IgD-negative memory B cell (primary cell): ENCODE results near the gene RRAGD. TPM values are rescaled to one million over a fixed set of nuclear protein-coding genes. Genes with fewer than 3 reads are reported as not detected.
A peak's percentile ranks its signal among the peaks of the same experiment; 100 is the strongest.

Source experiments
- H3K27ac Mint-ChIP-seq, 3 donors: one replicate each; pipeline ENCODE4 v1.8.0; 2020 to 2022; ENCODE audit warnings: mild to moderate bottlenecking in 3 of 3, mixed read lengths in 3 of 3, moderate library complexity in 1 of 3
- H3K27me3 Mint-ChIP-seq: one replicate; pipeline ENCODE4 v1.8.0; 2021; ENCODE audit warnings: mixed read lengths
- H3K36me3 Mint-ChIP-seq: one replicate; pipeline ENCODE4 v1.8.0; 2020; ENCODE audit warnings: mild to moderate bottlenecking, mixed read lengths
- H3K4me1 Mint-ChIP-seq, 3 donors: one replicate each; pipeline ENCODE4 v1.8.0; 2020 to 2022; ENCODE audit warnings: mixed read lengths in 3 of 3, mild to moderate bottlenecking in 1 of 3
- H3K4me3 Mint-ChIP-seq, 4 donors: one replicate each; pipeline ENCODE4 v1.8.0; 2020 to 2022; ENCODE audit warnings: mild to moderate bottlenecking in 4 of 4, mixed read lengths in 4 of 4, moderate library complexity in 3 of 4
- H3K9me3 Mint-ChIP-seq, 3 donors: one replicate each; pipeline ENCODE4 v1.8.0; 2020 to 2021; ENCODE audit warnings: mixed read lengths in 3 of 3, mild to moderate bottlenecking in 1 of 3
- polyA plus RNA-seq: library from polyadenylated mRNA; unstranded; fragments of 300-500 nt; fragmentation: Illumina TruSeq; gene quantifications from one replicate; pipeline ENCODE4 v1.2.3, GENCODE V29; 2021

Gene RRAGD
- polyA plus RNA-seq, 1 donor from 2014 or later, result 1.0 TPM

DNA sequence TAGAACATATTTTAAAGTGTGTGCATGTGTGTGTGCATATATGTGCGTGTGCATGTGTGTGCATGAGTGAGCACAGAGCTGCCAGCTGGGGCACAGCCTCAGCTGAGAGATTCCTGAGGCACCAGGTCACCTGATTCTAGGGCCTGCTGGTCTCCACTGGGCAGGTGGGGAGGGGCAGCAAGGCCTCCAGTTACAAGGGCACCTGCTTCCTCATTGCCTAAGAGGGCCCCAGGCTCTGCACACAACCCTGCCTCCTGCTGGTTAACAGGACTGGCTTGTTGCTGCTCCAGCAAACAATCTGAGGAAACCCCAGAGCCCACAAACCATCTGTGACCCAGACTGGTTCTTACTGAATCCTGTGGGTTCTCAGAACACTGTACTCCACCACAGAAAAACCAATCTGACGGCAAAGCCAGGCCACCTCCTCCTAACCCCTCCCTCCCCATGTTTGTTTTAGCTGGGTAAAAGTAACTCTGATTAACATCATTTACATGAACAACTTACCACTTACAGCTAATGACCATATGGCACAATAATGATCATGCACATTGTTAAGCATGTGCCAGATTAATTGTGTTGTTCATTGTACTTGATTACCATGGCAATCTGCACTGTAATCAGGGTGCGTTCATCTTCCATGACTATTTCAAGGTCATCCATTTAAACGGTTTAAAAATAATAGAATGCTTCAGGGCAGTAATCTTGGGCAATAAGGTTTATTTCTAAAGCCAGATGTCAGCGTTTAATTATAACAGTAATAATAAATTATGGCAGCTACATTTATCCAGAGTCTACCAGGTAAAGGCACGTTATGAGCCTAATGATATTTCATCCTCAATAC is 36.4 kb downstream of the RRAGD start:
- peaks cover 20 to 36% (median 25%) of the 10 kb centered on the region in 3 donors for H3K4me1 Mint-ChIP-seq
- no peak overlapping the region for H3K4me3 Mint-ChIP-seq
- no peaks in the 10 kb centered on the region for H3K36me3 Mint-ChIP-seq
- H3K9me3 Mint-ChIP-seq, result no peaks in the 10 kb centered on the region
- no peaks in the 10 kb centered on the region for H3K27me3 Mint-ChIP-seq
- peak overlapping the region in 2 of 3 donors; percentile 25 to 41 for H3K27ac Mint-ChIP-seq

DNA sequence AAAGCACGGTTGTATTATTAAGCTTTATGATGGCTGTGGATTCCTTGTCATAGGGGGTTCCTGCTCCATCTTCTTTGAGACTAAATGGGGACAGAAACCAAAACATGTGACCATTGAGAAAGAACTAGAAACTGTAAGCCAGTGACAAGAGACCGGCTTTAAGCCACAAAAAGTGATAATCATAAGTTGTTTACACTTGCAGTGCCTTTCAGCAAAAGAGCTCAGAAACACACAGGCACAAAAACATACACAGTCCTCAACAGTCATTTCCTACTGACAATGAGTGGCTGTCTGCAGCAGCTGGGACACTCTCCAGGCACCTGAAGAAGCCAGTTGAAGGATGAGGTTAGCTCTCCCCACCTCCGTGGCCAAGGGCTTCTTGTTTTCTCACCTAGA is 39.6 kb downstream of the RRAGD start:
- Mint-ChIP-seq H3K9me3 (no peaks in the 10 kb centered on the region), H3K4me3 (peak overlapping the region in 2 of 4 donors; percentile 25 to 48), H3K27me3 (no peaks in the 10 kb centered on the region), H3K27ac (peak overlapping the region; percentile 50 to 71 (median 66)), H3K4me1 (peaks cover 37 to 52% (median 44%) of the 10 kb centered on the region in 3 donors), H3K36me3 (no peaks in the 10 kb centered on the region)

DNA sequence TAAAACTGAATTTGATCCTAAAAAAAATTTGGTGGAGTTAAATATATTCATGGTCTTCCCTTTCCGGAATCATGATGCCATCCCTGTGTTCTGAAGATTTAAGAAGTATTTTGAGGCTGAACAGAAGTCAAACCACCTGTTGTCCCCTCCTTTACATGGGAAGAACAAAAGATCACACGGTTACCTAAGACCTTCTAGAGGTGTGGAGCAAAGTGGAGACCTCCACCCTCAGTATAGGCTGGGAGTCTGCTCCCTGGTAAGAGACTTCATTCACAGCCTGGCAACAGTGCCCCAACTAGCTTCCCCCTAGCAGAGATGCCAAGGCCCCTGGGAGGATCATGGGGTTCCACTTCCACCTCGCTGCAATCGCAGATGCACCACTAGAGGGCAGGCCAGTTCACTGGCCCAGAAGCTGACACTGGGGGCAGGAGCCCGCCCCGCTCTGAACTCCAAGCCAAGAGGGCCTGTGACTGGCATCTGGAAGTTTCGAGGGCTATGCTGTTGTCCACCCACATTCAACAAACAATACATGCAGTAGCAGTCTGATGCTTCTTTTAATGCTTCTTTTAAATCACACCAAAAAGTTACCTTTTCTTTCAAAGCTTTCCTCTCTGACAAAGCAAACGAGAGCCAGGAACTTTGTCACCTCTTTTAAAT is 40.1 kb downstream of the RRAGD start:
- no peaks in the 10 kb centered on the region for H3K27me3 Mint-ChIP-seq
- peak overlapping the region; percentile 50 to 71 (median 66) for H3K27ac Mint-ChIP-seq
- no peaks in the 10 kb centered on the region for H3K36me3 Mint-ChIP-seq
- H3K4me3 Mint-ChIP-seq, result peak overlapping the region in 3 of 4 donors; percentile 25 to 76 (median 48)
- peaks cover 40 to 57% (median 46%) of the 10 kb centered on the region in 3 donors for H3K4me1 Mint-ChIP-seq
- no peaks in the 10 kb centered on the region for H3K9me3 Mint-ChIP-seq

DNA sequence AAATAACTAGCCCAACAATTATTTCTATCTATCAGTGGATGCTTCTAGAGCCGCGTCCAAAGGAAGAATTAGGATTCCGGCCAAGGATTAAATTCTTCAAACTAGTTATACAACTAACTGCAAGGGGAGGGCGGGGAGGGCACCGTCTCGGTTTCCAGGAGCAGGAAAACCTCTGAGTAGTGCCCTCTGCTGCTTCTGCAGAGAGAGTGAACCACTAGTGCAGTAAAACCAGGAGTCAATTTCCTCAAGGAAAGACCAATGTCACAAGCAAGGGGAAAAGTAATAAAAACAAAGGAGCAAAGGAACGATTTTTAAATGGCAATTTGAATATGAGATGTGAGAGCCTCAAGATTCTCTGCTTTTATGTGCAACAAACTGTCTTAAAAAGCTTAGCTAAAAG is 43.1 kb downstream of the RRAGD start:
- Mint-ChIP-seq H3K27me3 (no peaks in the 10 kb centered on the region), H3K4me3 (no peak overlapping the region), H3K9me3 (no peaks in the 10 kb centered on the region), H3K4me1 (peaks cover 41 to 62% (median 49%) of the 10 kb centered on the region in 3 donors), H3K36me3 (no peaks in the 10 kb centered on the region), H3K27ac (no peak overlapping the region)

DNA sequence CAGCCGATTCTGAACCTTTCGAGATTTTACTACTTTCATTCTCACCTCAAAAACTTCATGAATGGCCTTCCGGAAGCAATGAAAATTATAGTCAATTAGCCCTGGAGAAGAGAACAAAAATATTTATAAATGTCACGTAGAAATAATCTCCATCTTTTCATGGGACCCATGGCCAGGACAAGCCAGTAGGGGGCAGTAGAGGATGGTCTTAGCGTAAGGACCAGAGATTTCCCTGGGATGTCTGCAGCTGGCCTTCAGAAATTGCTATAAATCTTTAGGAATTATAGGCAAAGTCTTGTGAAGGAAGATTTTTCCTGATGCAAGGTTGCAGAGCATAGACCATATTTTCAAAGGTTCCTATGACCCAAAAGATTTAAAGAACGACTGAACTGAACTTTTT is 44.0 kb downstream of the RRAGD start:
- H3K4me1 Mint-ChIP-seq, result peaks cover 45 to 66% (median 55%) of the 10 kb centered on the region in 3 donors
- H3K27me3 Mint-ChIP-seq, result no peaks in the 10 kb centered on the region
- H3K9me3 Mint-ChIP-seq, result no peaks in the 10 kb centered on the region
- H3K36me3 Mint-ChIP-seq, result no peaks in the 10 kb centered on the region
- peak overlapping the region in 2 of 3 donors; percentile 11 to 46 for H3K27ac Mint-ChIP-seq
- H3K4me3 Mint-ChIP-seq, result peak overlapping the region in 2 of 4 donors; percentile 8 to 85

DNA sequence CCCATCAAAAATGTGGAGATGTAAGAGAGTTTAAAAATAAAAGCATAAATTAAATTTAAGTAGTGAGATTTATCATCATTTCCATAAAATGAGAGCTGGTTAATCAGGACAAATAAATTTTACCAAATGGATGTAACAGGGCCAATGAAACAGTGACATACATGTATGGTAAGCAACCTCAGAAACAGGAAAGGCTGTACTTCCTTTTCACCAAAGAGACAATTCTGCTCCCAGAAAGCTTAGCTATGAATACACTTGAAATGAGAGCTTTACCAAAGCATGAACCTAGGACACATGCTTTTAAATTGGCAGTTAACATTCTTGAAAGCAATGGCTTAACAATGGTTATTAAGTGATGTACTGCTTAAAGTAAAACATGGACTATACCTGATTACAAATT is 47.5 kb downstream of the RRAGD start:
- Mint-ChIP-seq H3K27ac (no peak overlapping the region), H3K36me3 (peaks cover 7% of the 10 kb centered on the region), H3K4me3 (peak overlapping the region in 2 of 4 donors; percentile 55 to 63), H3K27me3 (no peaks in the 10 kb centered on the region), H3K4me1 (peaks cover 53 to 71% (median 56%) of the 10 kb centered on the region in 3 donors), H3K9me3 (no peaks in the 10 kb centered on the region)

DNA sequence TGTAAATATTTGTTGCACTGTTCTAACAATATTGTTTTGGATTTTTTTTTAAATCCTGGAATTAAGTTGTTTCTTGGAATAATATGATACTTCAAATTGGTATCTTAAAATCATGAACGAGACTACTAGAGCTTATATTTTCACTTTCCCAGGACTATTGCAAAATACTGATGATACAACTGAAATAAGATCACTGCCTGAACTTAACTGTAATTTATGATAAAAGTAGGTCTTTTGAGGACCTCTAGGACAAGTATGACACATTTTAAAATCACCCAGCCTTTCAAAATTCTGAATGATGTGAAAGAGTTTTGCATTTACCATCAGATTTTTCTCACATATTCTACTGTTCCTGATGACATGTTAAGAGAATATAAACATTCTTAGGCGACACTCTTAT is 50.9 kb downstream of the RRAGD start:
- H3K36me3 Mint-ChIP-seq, result peaks cover 7% of the 10 kb centered on the region
- H3K27me3 Mint-ChIP-seq, result no peaks in the 10 kb centered on the region
- peak overlapping the region in 1 of 4 donors; percentile 85 for H3K4me3 Mint-ChIP-seq
- peaks cover 61 to 72% (median 64%) of the 10 kb centered on the region in 3 donors for H3K4me1 Mint-ChIP-seq
- H3K27ac Mint-ChIP-seq, result no peak overlapping the region
- H3K9me3 Mint-ChIP-seq, result no peaks in the 10 kb centered on the region

DNA sequence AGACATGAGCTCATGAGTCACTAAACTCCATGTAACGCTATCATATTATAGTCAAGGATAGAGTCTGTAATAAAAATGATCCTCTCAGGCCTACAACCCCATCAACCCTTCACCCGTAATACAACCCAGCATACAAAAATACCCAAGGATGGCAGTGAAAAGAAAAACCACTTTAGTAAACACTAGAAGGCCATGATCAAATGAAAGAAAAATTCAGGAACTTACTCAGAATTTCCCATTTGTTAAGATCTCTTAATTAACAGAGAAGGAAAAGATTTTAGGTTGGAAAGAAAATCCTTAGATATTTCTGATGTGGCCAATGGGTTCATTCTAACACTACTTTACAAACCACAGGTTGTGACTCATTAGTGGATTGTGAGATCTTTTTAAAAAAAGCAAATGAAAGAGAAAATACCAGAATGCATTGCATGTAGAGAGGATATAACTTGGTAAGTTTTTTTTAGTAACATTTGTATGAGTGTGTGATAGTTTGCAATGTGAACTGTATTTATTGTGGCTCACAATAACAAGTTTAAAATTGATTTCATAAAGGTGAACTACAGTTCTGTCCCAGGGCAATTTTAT is 51.6 kb downstream of the RRAGD start:
- Mint-ChIP-seq H3K36me3 (peaks cover 7% of the 10 kb centered on the region), H3K27me3 (no peaks in the 10 kb centered on the region), H3K27ac (peak overlapping the region in 2 of 3 donors; percentile 6 to 40), H3K4me1 (peaks cover 65 to 67% (median 65%) of the 10 kb centered on the region in 3 donors), H3K4me3 (peak overlapping the region; percentile 19 to 85 (median 60)), H3K9me3 (no peaks in the 10 kb centered on the region)

DNA sequence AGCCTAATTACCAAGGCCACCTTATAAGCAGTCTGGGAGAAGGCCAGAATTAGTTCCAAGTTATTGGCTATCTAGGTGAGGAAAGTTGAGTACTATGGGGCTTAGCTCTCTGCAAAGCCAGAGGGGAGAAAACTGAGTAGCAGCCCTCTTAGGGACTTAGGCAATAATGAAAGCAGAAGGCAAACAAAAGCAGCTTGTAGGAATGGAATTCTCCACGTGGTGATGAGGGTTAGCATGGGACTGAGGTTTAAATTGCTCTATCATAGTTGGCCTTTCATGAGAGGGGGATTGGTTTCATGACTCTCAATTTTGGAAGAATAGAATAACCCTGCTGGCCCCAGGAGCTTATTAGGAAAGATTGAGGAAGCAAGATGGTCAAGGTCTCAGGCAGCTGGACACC is 52.5 kb downstream of the RRAGD start:
- H3K4me3 Mint-ChIP-seq, result peak overlapping the region; percentile 4 to 81 (median 70)
- H3K36me3 Mint-ChIP-seq, result peaks cover 7% of the 10 kb centered on the region

DNA sequence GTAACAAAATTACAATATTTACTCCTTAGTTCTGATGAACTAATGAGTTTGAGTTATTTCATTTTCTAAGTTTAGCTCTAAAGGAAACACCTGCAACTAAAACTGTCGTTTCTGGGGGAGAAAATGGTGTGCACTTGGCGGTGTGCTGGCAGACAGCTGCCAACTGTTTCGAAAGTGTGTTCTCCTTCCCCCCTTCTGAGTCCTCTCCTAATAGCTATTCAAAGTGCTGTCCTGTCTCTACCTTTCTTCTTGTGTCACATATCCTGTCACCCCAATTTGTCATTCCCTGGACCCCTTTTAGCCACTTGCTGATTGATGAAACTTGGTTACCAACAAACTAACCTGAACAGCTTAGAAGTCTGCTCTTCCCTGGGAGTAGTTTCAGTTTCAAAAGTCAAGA is 54.7 kb downstream of the RRAGD start:
- peaks cover 5% of the 10 kb centered on the region for H3K36me3 Mint-ChIP-seq
- H3K27me3 Mint-ChIP-seq, result no peaks in the 10 kb centered on the region
- peak overlapping the region; percentile 77 to 93 (median 87) for H3K4me3 Mint-ChIP-seq
- no peaks in the 10 kb centered on the region for H3K9me3 Mint-ChIP-seq
- H3K27ac Mint-ChIP-seq, result peak overlapping the region; percentile 74 to 98 (median 84)
- peaks cover 51 to 64% (median 61%) of the 10 kb centered on the region in 3 donors for H3K4me1 Mint-ChIP-seq

More for the DNA sequence above, 52.5 kb downstream of the RRAGD start:
- H3K27me3 Mint-ChIP-seq, result no peaks in the 10 kb centered on the region
- H3K9me3 Mint-ChIP-seq, result no peaks in the 10 kb centered on the region
- peak overlapping the region; percentile 3 to 70 (median 44) for H3K27ac Mint-ChIP-seq
- peaks cover 56 to 65% (median 63%) of the 10 kb centered on the region in 3 donors for H3K4me1 Mint-ChIP-seq

DNA sequence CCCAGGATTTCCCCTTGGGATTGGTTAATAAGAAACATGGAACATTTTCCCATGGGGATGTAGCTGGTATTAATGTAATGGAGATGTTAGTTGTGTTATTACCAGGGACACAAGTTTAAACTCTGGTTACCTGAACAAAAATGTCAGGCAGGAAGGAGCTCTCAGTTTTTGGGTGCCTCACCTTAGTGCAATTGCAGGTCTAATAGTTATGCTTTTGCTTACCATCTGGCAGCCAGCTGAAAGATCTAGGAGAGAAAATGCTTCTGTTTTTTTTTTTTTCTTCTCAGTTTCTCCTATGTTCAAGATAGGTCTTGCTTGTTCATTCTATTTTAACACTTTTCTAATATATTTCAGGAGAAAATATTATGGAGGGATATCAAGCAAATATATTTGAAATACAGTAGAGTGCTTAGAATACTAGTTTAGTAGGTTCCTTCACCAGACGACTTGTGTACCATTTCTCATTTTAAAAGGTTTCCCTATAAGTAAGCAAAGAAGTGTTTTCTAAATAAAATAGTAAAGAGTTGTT is 55.4 kb downstream of the RRAGD start:
- Mint-ChIP-seq H3K27ac (peak overlapping the region; percentile 74 to 98 (median 84)), H3K36me3 (peaks cover 4% of the 10 kb centered on the region), H3K4me1 (peaks cover 56 to 64% (median 61%) of the 10 kb centered on the region in 3 donors), H3K9me3 (no peaks in the 10 kb centered on the region), H3K4me3 (peak overlapping the region; percentile 77 to 93 (median 87)), H3K27me3 (no peaks in the 10 kb centered on the region)

DNA sequence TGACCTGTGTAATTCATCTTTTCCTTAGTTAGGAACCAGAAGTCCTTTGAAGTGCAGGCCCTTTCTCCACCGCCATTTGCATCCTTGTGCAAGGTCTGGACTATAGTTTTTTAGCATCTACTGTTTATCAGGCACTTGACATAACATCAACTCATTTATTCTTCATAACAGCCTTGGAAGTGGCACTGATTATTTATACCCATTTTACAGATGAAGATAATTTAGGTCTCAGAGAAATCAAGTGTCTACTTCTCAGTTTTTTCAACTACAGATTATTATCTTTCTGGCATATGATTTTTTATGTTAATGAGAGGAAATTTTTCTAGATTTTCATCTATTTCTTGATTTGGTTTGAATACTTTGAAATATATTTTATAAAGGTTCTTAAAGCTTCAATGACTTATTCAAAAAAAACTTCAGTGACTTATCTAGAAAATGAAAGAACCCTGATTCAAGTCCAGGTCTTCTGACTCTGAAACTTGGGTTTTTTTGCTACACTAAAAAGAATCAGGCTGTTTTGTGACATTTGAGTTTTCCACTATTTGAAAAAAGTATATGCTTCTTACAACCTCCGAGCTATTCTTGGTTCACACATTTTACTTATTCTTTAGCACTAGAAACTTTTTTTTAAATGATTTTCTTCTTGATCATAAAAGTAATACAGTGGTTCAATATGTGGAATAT is 56.4 kb downstream of the RRAGD start:
- Mint-ChIP-seq H3K27me3 (no peaks in the 10 kb centered on the region), H3K4me3 (peak overlapping the region; percentile 26 to 93 (median 54)), H3K36me3 (peaks cover 4% of the 10 kb centered on the region), H3K9me3 (no peaks in the 10 kb centered on the region), H3K27ac (peak overlapping the region in 2 of 3 donors; percentile 74 to 98), H3K4me1 (peaks cover 51 to 57% (median 52%) of the 10 kb centered on the region in 3 donors)

DNA sequence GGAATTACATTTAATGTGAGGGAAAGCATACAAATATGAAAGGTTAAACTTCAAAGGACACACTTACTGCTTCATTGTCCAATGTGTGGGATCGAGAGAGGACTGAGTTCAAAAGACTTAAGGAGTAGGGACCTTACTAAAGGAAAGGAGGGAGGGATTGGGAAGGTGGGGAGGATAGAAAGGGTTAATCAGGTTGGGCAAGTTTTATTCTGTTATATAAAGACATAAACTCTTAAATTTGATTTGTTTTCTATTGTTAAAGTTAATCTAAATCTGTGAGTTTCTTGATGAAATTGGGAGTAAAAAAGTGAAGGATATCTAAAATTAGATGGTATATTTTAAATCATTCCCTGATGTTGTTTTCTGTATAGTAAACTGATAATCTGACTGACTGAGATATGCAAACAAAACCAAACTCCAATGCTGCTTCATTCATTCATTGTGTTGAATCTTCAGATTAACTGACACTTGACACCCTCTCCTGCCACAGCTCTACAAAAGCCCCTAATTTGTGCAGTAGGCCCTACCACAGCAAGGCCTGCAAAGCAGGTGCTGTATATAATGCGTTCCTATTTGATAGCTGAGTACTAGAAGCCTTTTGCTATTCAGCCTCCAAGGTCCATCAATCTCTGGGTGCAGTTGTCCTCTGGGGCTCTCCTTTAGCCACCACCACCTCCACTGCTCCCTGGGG is 58.2 kb downstream of the RRAGD start:
- Mint-ChIP-seq H3K27me3 (no peaks in the 10 kb centered on the region), H3K9me3 (no peaks in the 10 kb centered on the region), H3K36me3 (no peaks in the 10 kb centered on the region), H3K4me1 (peaks cover 57 to 60% (median 57%) of the 10 kb centered on the region in 3 donors), H3K27ac (peak overlapping the region; percentile 74 to 94 (median 90)), H3K4me3 (peak overlapping the region; percentile 82 to 98 (median 88))

DNA sequence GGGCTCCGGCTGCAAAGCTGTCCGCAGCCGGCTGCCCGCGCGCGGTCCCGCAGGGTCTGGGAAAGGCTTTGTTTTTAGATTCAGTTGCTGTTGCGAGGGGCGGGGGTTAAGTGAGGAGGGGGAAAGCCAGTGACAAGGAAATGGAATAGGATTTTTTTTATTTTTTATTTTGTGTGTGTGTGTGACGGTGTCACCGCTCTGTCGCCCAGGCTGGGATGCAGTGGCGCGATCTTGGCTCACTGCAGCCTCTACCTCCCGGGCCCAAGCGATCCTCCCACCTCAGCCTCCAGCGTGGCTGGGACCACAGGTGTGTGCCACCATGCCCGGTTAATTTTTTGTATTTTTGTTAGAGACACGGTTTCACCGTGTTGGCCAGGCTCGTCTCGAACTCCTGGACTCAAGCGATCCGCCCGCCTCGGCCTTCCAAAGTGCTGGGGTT is 58.9 kb downstream of the RRAGD start:
- no peaks in the 10 kb centered on the region for H3K36me3 Mint-ChIP-seq
- peaks cover 59 to 60% (median 59%) of the 10 kb centered on the region in 3 donors for H3K4me1 Mint-ChIP-seq

More for the DNA sequence above, 58.9 kb downstream of the RRAGD start:
- no peaks in the 10 kb centered on the region for H3K9me3 Mint-ChIP-seq
- H3K27me3 Mint-ChIP-seq, result no peaks in the 10 kb centered on the region
- peak overlapping the region; percentile 82 to 98 (median 88) for H3K4me3 Mint-ChIP-seq
- H3K27ac Mint-ChIP-seq, result peak overlapping the region; percentile 74 to 94 (median 90)
